Naive thymus-derived CD8-positive, alpha-beta T cell (primary cell): ENCODE results near the gene LRRC49. TPM values are rescaled to one million over a fixed set of nuclear protein-coding genes. Genes with fewer than 3 reads are reported as not detected.

ENCODE experiments used
- ATAC-seq, 2 donors: fragments of 150-1000 bp; cut with Tn5 transposase in 1 of 2; sonication (Bioruptor Pico), chemical (Tn5 transposase) in 1 of 2; 1 replicate in 1 of 2; 2 replicates in 1 of 2; pipeline ENCODE4 v1.10.0; 2021; ENCODE audit warnings: mild to moderate bottlenecking in 2 of 2, moderate library complexity in 2 of 2
- POLR2A ChIA-PET: fragments of 350-600 bp; sonication (Branson Sonifier 250); formaldehyde crosslinking; loops from one replicate; lab custom pipeline; 2021; ENCODE audit warnings: antibody characterized with exemption; lab: Charles Lee
- DNase-seq, 10 donors: peaks; one replicate each; pipeline versions ENCODE4 v3.0.0 to v3.0.0-alpha.2; 2020 to 2022
- H3K27ac Mint-ChIP-seq, 10 donors: one replicate each; pipeline ENCODE4 v1.8.0; 2020 to 2022; ENCODE audit warnings: mild to moderate bottlenecking in 10 of 10, mixed read lengths in 10 of 10, moderate library complexity in 4 of 10, inconsistent platforms in 1 of 10
- H3K27me3 Mint-ChIP-seq, 5 donors: one replicate each; pipeline ENCODE4 v1.8.0; 2021 to 2022; ENCODE audit warnings: mixed read lengths in 5 of 5
- H3K36me3 Mint-ChIP-seq, 3 donors: one replicate each; pipeline ENCODE4 v1.8.0; 2020 to 2022; ENCODE audit warnings: mixed read lengths in 3 of 3, mild to moderate bottlenecking in 2 of 3, inconsistent platforms in 1 of 3
- H3K4me1 Mint-ChIP-seq, 4 donors: one replicate each; pipeline ENCODE4 v1.8.0; 2021 to 2022; ENCODE audit warnings: mixed read lengths in 4 of 4
- H3K4me3 Mint-ChIP-seq, 10 donors: one replicate each; pipeline ENCODE4 v1.8.0; 2020 to 2022; ENCODE audit warnings: mild to moderate bottlenecking in 10 of 10, mixed read lengths in 10 of 10, moderate library complexity in 6 of 10, inconsistent platforms in 1 of 10
- H3K9me3 Mint-ChIP-seq, 9 donors: one replicate each; pipeline ENCODE4 v1.8.0; 2020 to 2022; ENCODE audit warnings: mixed read lengths in 9 of 9, mild to moderate bottlenecking in 3 of 9, inconsistent platforms in 1 of 9, moderate library complexity in 1 of 9
- polyA plus RNA-seq, 3 donors: library from polyadenylated mRNA; unstranded; fragments of 300-500 nt; fragmentation: Illumina TruSeq; gene quantifications; one replicate each; pipeline ENCODE4 v1.2.3, GENCODE V29; 2021
- total RNA-seq, 8 experiments: library from RNA in 2 of 8; stranded (reverse) in 2 of 8; gene quantifications; one replicate each; pipeline ENCODE4 v1.2.3 and lab custom pipeline; 2021 to 2026

Gene LRRC49
- total and polyA plus RNA-seq, 5 experiments from 2014 or later = not detected

DNA sequence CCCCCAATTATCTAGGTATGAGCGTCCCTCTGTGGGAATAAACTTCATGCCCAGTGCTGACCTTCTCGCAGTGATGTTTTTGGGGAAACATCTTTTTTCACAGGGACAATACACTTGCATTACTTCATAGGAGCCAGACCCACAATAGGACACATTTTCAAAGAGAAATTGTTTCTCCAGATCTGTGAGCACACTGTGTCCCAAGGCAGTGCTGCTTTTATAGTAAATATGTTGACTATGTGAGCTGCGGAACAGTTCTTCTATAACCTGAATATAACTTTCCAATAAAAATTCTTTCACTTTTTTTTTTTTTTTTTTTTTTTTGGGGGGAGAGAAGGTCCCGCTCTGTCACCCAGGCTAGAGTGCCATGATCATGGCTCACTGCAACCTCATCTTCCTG is 205.3 kb downstream of the LRRC49 start:
- H3K4me3 Mint-ChIP-seq = no peak overlapping the region
- POLR2A ChIA-PET = no interaction called here
- H3K27me3 Mint-ChIP-seq = peaks cover 0 to 12% (median 5%) of the 10 kb centered on the region in 5 donors
- DNase-seq (no peak), ATAC-seq (no peak)
- no peaks in the 10 kb centered on the region for H3K4me1 Mint-ChIP-seq
- H3K27ac Mint-ChIP-seq = no peak overlapping the region
- peaks cover 0 to 2% (median 0%) of the 10 kb centered on the region in 3 donors for H3K36me3 Mint-ChIP-seq
- H3K9me3 Mint-ChIP-seq = peaks cover 0 to 9% (median 0%) of the 10 kb centered on the region in 9 donors

DNA sequence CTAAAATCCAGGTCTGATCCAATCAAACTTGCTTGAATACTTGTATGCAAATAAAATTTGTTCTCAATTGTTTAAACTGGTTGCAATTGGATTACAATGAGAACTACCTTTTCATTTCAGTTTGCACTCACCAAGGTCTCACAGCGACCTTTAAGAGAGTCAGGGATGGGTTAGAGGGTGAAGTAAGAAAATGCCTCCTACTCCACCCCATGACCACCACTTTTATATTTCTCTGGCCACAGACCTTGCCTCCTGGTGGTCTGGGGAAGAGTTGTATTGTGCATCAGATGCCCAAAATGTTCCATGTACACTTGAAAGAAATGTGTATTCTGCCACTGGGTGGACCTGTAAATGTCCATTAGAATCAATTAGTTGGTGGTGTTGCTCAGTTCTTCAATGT is 206.3 kb downstream of the LRRC49 start:
- no peak overlapping the region for H3K4me3 Mint-ChIP-seq
- no peaks in the 10 kb centered on the region for H3K4me1 Mint-ChIP-seq
- POLR2A ChIA-PET = no interaction called here
- H3K9me3 Mint-ChIP-seq = peaks cover 0 to 5% (median 0%) of the 10 kb centered on the region in 9 donors
- peaks cover 0 to 16% (median 3%) of the 10 kb centered on the region in 5 donors for H3K27me3 Mint-ChIP-seq
- H3K36me3 Mint-ChIP-seq = no peaks in the 10 kb centered on the region
- ATAC-seq (no peak), DNase-seq (no peak)
- no peak overlapping the region for H3K27ac Mint-ChIP-seq

Other genes with a start within 250 kb of the LRRC49 start
- gene UACA, start 129.3 kb upstream of the LRRC49 start, total RNA-seq = under 1 TPM in 1 of 2 experiments, not detected in 1; 0.13 TPM
- gene UACA, start 129.3 kb upstream of the LRRC49 start, polyA plus RNA-seq = under 1 TPM in 2 of 3 donors, not detected in 1; 0.10 to 0.42 TPM
- gene LARP6, start 38.7 kb upstream of the LRRC49 start, total RNA-seq = under 1 TPM in 1 of 2 experiments, not detected in 1; 0.36 TPM
- gene LARP6, start 38.7 kb upstream of the LRRC49 start, polyA plus RNA-seq = under 1 TPM in 1 of 3 donors, not detected in 2; 0.03 TPM
- gene THAP10, start 393 bp upstream of the LRRC49 start, total RNA-seq = not detected
- gene THAP10, start 393 bp upstream of the LRRC49 start, polyA plus RNA-seq = not detected
- not detected for gene THSD4, start 222.6 kb downstream of the LRRC49 start, total RNA-seq
- not detected for gene THSD4, start 222.6 kb downstream of the LRRC49 start, polyA plus RNA-seq